ENCODE data around the gene MBP.

GRCh38 chr18:77051581-77052296, 80.8 kb downstream of the MBP start:
- TF ChIP-seq PATZ1 (CRISPR knock-in tag; IDR thresholded peaks at IDR 0.05; ENCODE audit: borderline replicate concordance), result no peak
- TF ChIP-seq ZNF565 (CRISPR knock-in tag; conservative IDR thresholded peaks at IDR 0.05; ENCODE audit: low read depth), result no peak
- no peak for TF ChIP-seq ZNF8 (CRISPR knock-in tag; IDR thresholded peaks at IDR 0.05)
- TF ChIP-seq ISL1 (CRISPR knock-in tag; IDR thresholded peaks at IDR 0.05), result no peak
- no peak for TF ChIP-seq ZFP3 (CRISPR knock-in tag; IDR thresholded peaks at IDR 0.05)
- TF ChIP-seq, protein P1, sequence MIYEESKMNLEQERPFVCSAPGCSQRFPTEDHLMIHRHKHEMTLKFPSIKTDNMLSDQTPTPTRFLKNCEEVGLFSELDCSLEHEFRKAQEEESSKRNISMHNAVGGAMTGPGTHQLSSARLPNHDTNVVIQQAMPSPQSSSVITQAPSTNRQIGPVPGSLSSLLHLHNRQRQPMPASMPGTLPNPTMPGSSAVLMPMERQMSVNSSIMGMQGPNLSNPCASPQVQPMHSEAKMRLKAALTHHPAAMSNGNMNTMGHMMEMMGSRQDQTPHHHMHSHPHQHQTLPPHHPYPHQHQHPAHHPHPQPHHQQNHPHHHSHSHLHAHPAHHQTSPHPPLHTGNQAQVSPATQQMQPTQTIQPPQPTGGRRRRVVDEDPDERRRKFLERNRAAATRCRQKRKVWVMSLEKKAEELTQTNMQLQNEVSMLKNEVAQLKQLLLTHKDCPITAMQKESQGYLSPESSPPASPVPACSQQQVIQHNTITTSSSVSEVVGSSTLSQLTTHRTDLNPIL (CRISPR knock-in tag; IDR thresholded peaks at IDR 0.05; ENCODE audit: low read depth), result no peak

Measured in SK-N-SH treated with all-trans-retinoic acid at 6 μM for 48 hours (cell line).